HEK293 (cell line): ENCODE results near the gene MMADHC.

Source experiments
- CTCF ChIA-PET: fragments of 350-600 bp; formaldehyde crosslinking; extraction: SDS; loops from one replicate; lab custom pipeline; 2021; ENCODE audit warnings: antibody characterized with exemption; lab: Yijun Ruan, JAX
- POLR2A ChIA-PET: fragments of 300-600 bp; formaldehyde crosslinking; extraction: SDS; loops from one replicate; lab custom pipeline; 2020; ENCODE audit warnings: antibody characterized with exemption, inconsistent platforms; lab: Yijun Ruan, JAX
- H3K27ac ChIP-seq: fragments of 200-500 bp; sonication (Bioruptor generic); 2 replicates; pipeline ENCODE4 v1.5.1; 2014; ENCODE audit warnings: low read depth, low read length, control low read depth, inconsistent platforms; ENCODE audit errors: extremely low read depth
- H3K36me3 ChIP-seq, 2 experiments: fragments of 200-500 bp in 1 of 2; sonication (Bioruptor generic) in 1 of 2; 1 replicate in 1 of 2; 2 replicates in 1 of 2; pipeline ENCODE4 v1.5.1; 2014 to 2017; ENCODE audit warnings: inconsistent platforms in 2 of 2, low read length in 2 of 2; ENCODE audit not compliant: control insufficient read depth in 2 of 2, insufficient read depth in 1 of 2
- H3K4me1 ChIP-seq: fragments of 200-500 bp; sonication (Bioruptor generic); 2 replicates; pipeline ENCODE4 v1.5.1; 2014; ENCODE audit warnings: mild to moderate bottlenecking, low read length, inconsistent platforms; ENCODE audit not compliant: control insufficient read depth, insufficient read depth
- H3K4me3 ChIP-seq: 2 replicates; pipeline ENCODE4 v1.5.1; 2011; ENCODE audit warnings: low read depth, mild to moderate bottlenecking, control low read depth, low read length, moderate library complexity
- H3K9me3 ChIP-seq: fragments of 200-500 bp; sonication (Bioruptor generic); 2 replicates; pipeline ENCODE4 v1.5.1; 2014; ENCODE audit warnings: low read depth, low read length, inconsistent platforms; ENCODE audit not compliant: control insufficient read depth, insufficient read depth
- BCL11A ChIP-seq: fragments of 450-650 bp; formaldehyde crosslinking; IDR thresholded peaks from 2 replicates; pipeline ENCODE4 v1.5.1; 2016; ENCODE audit warnings: low read depth, missing biosample characterization, missing genetic modification characterization
- GLIS2 ChIP-seq: fragments of 450-650 bp; formaldehyde crosslinking; IDR thresholded peaks from 2 replicates; pipeline ENCODE4 v1.5.1; 2016; ENCODE audit warnings: missing biosample characterization, missing genetic modification characterization
- MEIS1 ChIP-seq: sonication (generic); formaldehyde crosslinking; IDR thresholded peaks from 2 replicates; pipeline ENCODE4 v1.8.1; 2022; ENCODE audit warnings: missing genetic modification reagents, mild to moderate bottlenecking, borderline replicate concordance
- TRIM28 ChIP-seq: IDR thresholded peaks from 2 replicates; pipeline ENCODE4 v1.6.1; 2011; ENCODE audit warnings: low read length, control low read depth, borderline replicate concordance
- TSHZ1 ChIP-seq: fragments of 450-650 bp; formaldehyde crosslinking; IDR thresholded peaks from 2 replicates; pipeline ENCODE4 v1.5.1; 2016; ENCODE audit warnings: missing biosample characterization, missing genetic modification characterization, borderline replicate concordance
- YY2 ChIP-seq: fragments of 450-650 bp; formaldehyde crosslinking; IDR thresholded peaks from 2 replicates; pipeline ENCODE4 v1.5.1; 2016; ENCODE audit warnings: missing biosample characterization, missing genetic modification characterization
- ZBTB10 ChIP-seq: fragments of 450-650 bp; formaldehyde crosslinking; IDR thresholded peaks from 2 replicates; pipeline ENCODE4 v1.5.1; 2016; ENCODE audit warnings: missing biosample characterization, missing genetic modification characterization
- ZBTB11 ChIP-seq: fragments of 450-650 bp; formaldehyde crosslinking; conservative IDR thresholded peaks from 2 replicates; pipeline ENCODE4 v1.5.1; 2016; ENCODE audit warnings: low read depth, missing biosample characterization, missing genetic modification characterization
- ZBTB20 ChIP-seq: fragments of 450-650 bp; formaldehyde crosslinking; IDR thresholded peaks from 2 replicates; pipeline ENCODE4 v1.5.1; 2016; ENCODE audit warnings: missing biosample characterization, missing genetic modification characterization
- ZBTB49 ChIP-seq: fragments of 450-650 bp; formaldehyde crosslinking; IDR thresholded peaks from 2 replicates; pipeline ENCODE4 v1.5.1; 2016; ENCODE audit warnings: missing biosample characterization, missing genetic modification characterization, low read depth
- ZEB2 ChIP-seq: fragments of 450-650 bp; formaldehyde crosslinking; IDR thresholded peaks from 2 replicates; pipeline ENCODE4 v1.5.1; 2016; ENCODE audit warnings: missing biosample characterization, missing genetic modification characterization
- ZNF211 ChIP-seq: fragments of 450-650 bp; formaldehyde crosslinking; IDR thresholded peaks from 2 replicates; pipeline ENCODE4 v1.5.1; 2016; ENCODE audit warnings: low read depth, missing biosample characterization, missing genetic modification characterization
- ZNF221 ChIP-seq: fragments of 450-650 bp; formaldehyde crosslinking; IDR thresholded peaks from 2 replicates; pipeline ENCODE4 v1.5.1; 2017; ENCODE audit warnings: missing biosample characterization, missing genetic modification characterization, borderline replicate concordance
- ZNF223 ChIP-seq: fragments of 450-650 bp; formaldehyde crosslinking; IDR thresholded peaks from 2 replicates; pipeline ENCODE4 v1.5.1; 2016; ENCODE audit warnings: missing biosample characterization, missing genetic modification characterization
- ZNF280D ChIP-seq: fragments of 450-650 bp; formaldehyde crosslinking; IDR thresholded peaks from 2 replicates; pipeline ENCODE4 v1.5.1; 2016; ENCODE audit warnings: missing biosample characterization, missing genetic modification characterization
- ZNF433 ChIP-seq: fragments of 450-650 bp; formaldehyde crosslinking; IDR thresholded peaks from 2 replicates; pipeline ENCODE4 v1.5.1; 2016; ENCODE audit warnings: missing biosample characterization, missing genetic modification characterization, low read depth
- ZNF521 ChIP-seq: fragments of 450-650 bp; formaldehyde crosslinking; IDR thresholded peaks from 2 replicates; pipeline ENCODE4 v1.5.1; 2017; ENCODE audit warnings: missing biosample characterization, mild to moderate bottlenecking, missing genetic modification characterization
- ZNF549 ChIP-seq: fragments of 450-650 bp; IDR thresholded peaks from 2 replicates; pipeline ENCODE4 v1.5.1; 2018; ENCODE audit warnings: missing biosample characterization, missing genetic modification characterization, mild to moderate bottlenecking, inconsistent platforms, moderate library complexity
- ZNF664 ChIP-seq: fragments of 450-650 bp; formaldehyde crosslinking; IDR thresholded peaks from 2 replicates; pipeline ENCODE4 v1.5.1; 2016; ENCODE audit warnings: missing biosample characterization, missing genetic modification characterization
- ZNF677 ChIP-seq: fragments of 450-650 bp; IDR thresholded peaks from 2 replicates; pipeline ENCODE4 v1.5.0; 2018; ENCODE audit warnings: missing biosample characterization, mild to moderate bottlenecking, missing genetic modification characterization, moderate library complexity
- ZNF707 ChIP-seq: fragments of 450-650 bp; formaldehyde crosslinking; IDR thresholded peaks from 2 replicates; pipeline ENCODE4 v1.5.1; 2016; ENCODE audit warnings: missing biosample characterization, missing genetic modification characterization
- ZNF792 ChIP-seq: fragments of 450-650 bp; formaldehyde crosslinking; IDR thresholded peaks from 2 replicates; pipeline ENCODE4 v1.5.1; 2016; ENCODE audit warnings: missing biosample characterization, missing genetic modification characterization

Gene MMADHC

GRCh38 chr2:149625271-149625670, 37.7 kb upstream of the MMADHC start:
- no peaks in the 10 kb centered on the region for H3K9me3 ChIP-seq
- no peaks in the 10 kb centered on the region for H3K36me3 ChIP-seq
- H3K4me1 ChIP-seq, result no peaks in the 10 kb centered on the region
- no peak overlapping the region for H3K4me3 ChIP-seq
- no peak overlapping the region for H3K27ac ChIP-seq
- POLR2A ChIA-PET, result no interaction called here
- TF ChIP-seq ZNF223 (tag by site-specific recombination) (no peak), TRIM28 (no peak), ZNF677 (tag by site-specific recombination) (no peak), ZBTB20 (tag by site-specific recombination) (no peak), ZBTB10 (no peak), ZNF221 (no peak), ZNF792 (tag by site-specific recombination) (no peak), MEIS1 (no peak), ZNF549 (no peak), ZNF211 (tag by site-specific recombination) (no peak), ZNF280D (tag by site-specific recombination) (no peak), ZBTB11 (tag by site-specific recombination) (no peak), YY2 (tag by site-specific recombination) (no peak), ZNF707 (tag by site-specific recombination) (no peak)
- CTCF ChIA-PET, result no interaction called here

GRCh38 chr2:149622343-149622742, 34.8 kb upstream of the MMADHC start:
- POLR2A ChIA-PET, result no interaction called here
- Histone ChIP-seq H3K4me3 (no peak overlapping the region), H3K36me3 (no peaks in the 10 kb centered on the region), H3K9me3 (no peaks in the 10 kb centered on the region), H3K27ac (no peak overlapping the region), H3K4me1 (no peaks in the 10 kb centered on the region)
- CTCF ChIA-PET, result no interaction called here
- TF ChIP-seq ZBTB49 (no peak), GLIS2 (tag by site-specific recombination) (no peak), BCL11A (tag by site-specific recombination) (no peak), ZNF433 (tag by site-specific recombination) (no peak), ZEB2 (tag by site-specific recombination) (no peak), ZNF664 (tag by site-specific recombination) (no peak), ZNF521 (tag by site-specific recombination) (no peak), TSHZ1 (no peak)
